GM12873 (cell line): ENCODE data around the gene OR52D1.

Experiments
- TF ChIP-seq, protein P1 (sequence below): IDR thresholded peaks from 2 replicates; pipeline ENCODE4 v1.5.1; 2012; ENCODE audit warnings: low read depth, mild to moderate bottlenecking, moderate library complexity, low read length, control low read depth; ENCODE audit not compliant: insufficient read depth; ENCODE audit errors: missing control alignments

The OR52D1 gene

DNA sequence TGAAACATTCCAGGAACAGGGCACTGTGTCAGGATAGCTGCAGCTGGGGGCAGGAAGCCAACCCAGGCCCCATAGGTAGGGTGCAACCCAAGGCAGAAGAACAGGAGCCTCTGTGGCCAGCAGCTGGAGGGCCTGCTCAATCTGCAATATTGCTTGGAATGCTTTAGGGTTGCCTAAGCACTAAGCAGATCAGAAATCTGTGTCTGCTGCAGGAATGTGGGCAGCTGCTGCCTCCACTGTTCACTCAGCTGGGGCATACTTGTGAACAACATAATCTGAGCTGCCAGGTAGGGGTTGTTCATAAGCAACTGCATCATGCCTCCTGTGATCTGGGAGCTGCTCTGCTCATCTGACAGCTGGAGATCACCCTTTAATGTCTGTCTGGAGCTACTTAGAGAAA, 26.4 kb downstream of the OR52D1 start:
- TF ChIP-seq, protein P1, sequence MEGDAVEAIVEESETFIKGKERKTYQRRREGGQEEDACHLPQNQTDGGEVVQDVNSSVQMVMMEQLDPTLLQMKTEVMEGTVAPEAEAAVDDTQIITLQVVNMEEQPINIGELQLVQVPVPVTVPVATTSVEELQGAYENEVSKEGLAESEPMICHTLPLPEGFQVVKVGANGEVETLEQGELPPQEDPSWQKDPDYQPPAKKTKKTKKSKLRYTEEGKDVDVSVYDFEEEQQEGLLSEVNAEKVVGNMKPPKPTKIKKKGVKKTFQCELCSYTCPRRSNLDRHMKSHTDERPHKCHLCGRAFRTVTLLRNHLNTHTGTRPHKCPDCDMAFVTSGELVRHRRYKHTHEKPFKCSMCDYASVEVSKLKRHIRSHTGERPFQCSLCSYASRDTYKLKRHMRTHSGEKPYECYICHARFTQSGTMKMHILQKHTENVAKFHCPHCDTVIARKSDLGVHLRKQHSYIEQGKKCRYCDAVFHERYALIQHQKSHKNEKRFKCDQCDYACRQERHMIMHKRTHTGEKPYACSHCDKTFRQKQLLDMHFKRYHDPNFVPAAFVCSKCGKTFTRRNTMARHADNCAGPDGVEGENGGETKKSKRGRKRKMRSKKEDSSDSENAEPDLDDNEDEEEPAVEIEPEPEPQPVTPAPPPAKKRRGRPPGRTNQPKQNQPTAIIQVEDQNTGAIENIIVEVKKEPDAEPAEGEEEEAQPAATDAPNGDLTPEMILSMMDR, result no peak

DNA sequence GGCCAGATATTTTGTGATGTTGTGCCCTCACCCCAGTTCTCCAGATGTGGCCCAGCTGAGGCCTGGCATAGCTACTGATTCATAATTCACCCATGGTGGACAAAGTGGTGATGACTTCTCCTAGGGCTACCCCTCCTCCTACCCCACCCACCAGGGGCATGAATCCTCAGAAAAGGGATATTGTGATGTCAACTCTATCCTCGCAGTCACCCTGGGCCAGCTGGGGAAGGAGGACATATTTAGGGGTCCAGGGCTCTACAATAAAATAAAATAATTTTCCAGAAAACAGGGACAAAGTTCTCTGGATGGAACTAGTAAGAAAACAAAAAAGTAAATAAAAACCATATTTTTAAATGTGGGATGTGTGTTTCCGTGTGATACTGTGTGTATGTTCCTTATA, 28.1 kb downstream of the OR52D1 start, which contains the start of gene UBQLNL:
Gene UBQLNL (minus strand): TSS at position 101 of the 400 bp plus-strand sequence. CDS start 258 bp downstream, outside the sequence.
- TF ChIP-seq, protein P1, result no peak

DNA sequence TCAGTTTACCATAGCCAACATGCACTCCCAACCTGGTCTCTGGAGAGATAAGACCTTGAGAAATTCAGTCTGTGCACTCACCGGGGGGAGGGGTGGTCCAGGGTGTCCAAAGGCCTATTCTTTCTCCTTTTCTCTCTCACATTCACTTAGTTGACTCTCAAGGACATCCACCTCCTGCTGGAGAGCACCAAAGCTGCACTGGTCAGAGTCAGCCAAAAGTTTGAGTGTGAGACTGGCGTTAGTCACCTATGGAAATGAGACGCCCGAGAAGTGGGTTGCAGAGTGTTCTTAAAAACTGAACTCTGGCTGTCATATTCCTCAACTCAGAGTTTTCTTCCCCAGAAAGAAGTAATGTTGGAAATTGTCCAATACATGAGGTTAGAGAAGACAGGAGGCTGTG, 33.1 kb downstream of the OR52D1 start:
- TF ChIP-seq, protein P1, result no peak

DNA sequence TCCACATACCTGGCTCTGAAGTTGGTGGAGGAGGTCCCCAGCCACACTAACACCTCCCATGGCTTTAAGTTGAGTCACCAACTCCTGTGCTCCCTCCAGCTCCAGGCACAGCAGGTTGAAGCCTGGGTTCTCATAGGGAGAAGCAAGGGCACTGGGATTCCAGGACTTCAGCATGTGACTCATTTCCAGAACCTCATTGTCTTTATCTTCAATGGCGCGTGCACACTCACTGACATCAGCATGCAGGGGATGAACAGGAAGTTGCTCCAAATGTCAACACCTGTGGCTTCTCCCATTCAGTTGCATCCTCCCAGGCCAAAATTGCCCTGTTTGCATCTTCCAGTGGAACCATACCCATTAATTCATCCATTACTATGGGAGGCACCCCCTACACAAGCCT, 33.8 kb downstream of the OR52D1 start:
- TF ChIP-seq, protein P1, result no peak

DNA sequence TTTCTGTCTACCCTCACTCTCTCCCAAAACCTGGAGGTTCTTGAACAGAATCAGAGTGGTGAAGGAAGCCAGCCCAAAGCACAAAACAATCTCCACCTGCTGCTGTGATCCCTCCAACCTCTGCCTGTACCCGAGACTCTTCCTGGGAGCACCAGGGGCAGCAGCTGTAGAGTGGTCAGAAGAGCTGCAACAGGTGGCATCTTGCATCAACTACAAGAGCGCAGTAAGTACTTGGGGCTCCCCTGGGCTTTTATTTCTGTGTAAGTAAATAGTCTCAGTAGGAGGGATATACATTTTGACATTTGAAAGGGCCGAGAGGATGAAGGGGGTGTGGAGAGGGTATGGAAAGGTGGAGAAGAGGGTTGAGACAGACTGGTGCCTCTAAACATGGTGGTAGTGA, 36.3 kb downstream of the OR52D1 start:
- TF ChIP-seq, protein P1, result no peak

DNA sequence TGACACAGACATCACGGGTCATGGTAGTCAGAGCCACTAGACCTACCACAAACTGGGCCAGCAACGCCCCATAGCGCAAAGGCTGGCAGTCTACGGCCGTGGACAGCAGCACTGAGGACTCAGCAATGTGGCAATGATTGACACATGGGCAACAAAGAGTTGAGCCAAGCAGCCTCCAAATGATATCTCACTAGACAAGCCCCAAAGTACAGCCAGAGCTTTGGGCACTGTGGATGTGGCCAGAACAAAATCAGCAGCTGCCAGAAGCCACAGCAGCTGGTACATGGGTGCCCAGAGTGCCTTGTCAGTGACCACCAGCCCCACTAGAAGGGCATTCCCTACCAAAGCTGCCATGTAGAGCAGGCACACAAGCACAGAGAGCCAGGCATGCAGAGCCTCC, 39.2 kb downstream of the OR52D1 start:
- TF ChIP-seq, protein P1, result no peak

DNA sequence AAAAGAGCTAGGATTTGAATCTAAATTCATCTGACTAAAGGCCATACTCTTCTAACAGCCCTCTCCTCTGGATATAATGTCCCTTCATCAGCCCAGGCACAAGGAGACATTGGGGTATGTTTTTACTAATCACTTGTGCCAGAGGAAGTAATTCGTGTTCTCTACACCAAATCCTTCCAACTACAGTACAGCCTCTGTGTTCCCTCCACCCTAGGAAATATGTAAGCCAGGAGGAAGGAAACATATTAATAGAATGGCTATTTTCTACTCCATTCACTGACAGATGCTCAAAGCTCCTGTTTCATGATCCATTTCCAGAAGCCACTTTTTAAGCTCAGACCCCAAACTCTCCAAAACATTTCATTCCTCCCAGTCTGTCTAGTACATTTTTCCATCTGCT, 40.0 kb downstream of the OR52D1 start:
- TF ChIP-seq, protein P1, result no peak
